AG09309 (cell line): ENCODE results near the gene LRRC71.
A peak's percentile ranks its signal among the peaks of the same experiment; 100 is the strongest.

Experiments
- DNase-seq: peaks from one replicate; pipeline ENCODE4 v3.0.0-alpha.2; 2010; ENCODE audit warnings: low read depth
- H3K4me3 ChIP-seq: 2 replicates; pipeline ENCODE4 v1.5.1; 2011; ENCODE audit warnings: mild to moderate bottlenecking, low read depth, low read length, moderate library complexity; ENCODE audit not compliant: control insufficient read depth
- CTCF ChIP-seq: IDR thresholded peaks from 2 replicates; pipeline ENCODE4 v1.5.1; 2011; ENCODE audit warnings: mild to moderate bottlenecking, low read depth, low read length, inconsistent platforms; ENCODE audit not compliant: insufficient read depth, control insufficient read depth; ENCODE audit errors: missing control alignments

LRRC71 gene

GRCh38 chr1:156945881-156946661 lies 25.6 kb downstream of the LRRC71 start:
- TF ChIP-seq CTCF, result no peak
- no peak for DNase-seq
- no peak overlapping the region for H3K4me3 ChIP-seq

- TF ChIP-seq CTCF, result no peak
These were observed 26.7 kb downstream of the LRRC71 start for GRCh38 chr1:156947127-156947526.

DNA sequence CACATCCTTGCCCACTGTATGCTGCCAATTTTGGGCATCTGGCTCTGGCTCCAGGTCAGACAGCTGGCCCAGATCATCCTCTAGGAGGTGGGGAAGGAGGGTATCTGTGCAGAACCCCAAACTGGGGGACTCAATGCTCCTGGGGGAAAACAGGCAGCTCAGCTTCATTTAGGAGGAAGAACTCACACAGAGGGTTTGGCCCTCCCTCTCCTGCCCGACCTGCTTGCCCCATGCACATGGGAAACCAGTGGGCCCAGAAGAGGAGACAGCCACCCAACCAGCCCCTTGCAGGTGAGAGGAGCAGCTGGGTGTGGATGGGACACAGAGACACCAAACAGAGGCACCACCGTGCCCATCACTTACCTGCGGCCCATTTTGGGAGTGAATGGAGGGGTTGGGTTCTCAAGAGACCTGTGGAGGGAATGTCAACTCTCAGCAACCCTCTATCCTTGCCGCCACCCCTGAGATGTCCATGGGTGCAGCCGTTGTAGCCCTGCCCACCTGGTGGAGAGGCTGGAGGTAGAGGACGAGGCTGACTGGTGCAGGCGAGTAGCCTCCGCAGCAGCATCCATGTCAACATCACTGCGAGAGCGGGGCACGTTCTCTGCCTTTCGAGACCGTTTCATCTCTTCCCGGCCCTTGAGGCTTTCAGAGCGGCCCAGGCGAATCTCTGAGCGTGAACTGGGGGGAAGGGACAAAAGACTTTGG lies 27.5 kb downstream of the LRRC71 start:
- TF ChIP-seq CTCF, result no peak
- no peak overlapping the region for H3K4me3 ChIP-seq
- DNase-seq, result no peak

More at GRCh38 chr1:156947127-156947526, 26.7 kb downstream of the LRRC71 start:
- no peak overlapping the region for H3K4me3 ChIP-seq
- DNase-seq, result no peak

DNA sequence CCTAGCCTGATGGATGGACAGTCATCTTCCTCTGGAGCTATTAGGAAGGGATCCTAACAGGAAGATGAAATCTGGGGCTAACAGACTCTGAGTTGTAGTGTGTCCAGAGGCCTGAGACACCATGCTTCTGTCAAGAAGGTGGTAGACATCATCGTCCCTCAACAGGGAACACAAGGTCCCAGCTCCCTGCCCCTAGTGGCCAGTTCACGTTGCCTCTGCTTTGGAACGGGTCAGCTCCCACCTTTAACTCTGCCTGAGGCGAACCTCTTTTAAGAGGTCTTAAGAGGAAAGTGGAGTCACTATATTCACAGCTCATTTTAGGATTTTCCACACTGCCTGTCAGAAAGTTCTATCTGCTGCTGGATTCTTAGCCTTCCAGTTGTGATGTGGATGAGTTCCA lies 28.3 kb downstream of the LRRC71 start:
- H3K4me3 ChIP-seq, result no peak overlapping the region
- TF ChIP-seq CTCF, result peak; percentile 15
- no peak for DNase-seq

- H3K4me3 ChIP-seq, result no peak overlapping the region
- no peak for TF ChIP-seq CTCF
- DNase-seq, result no peak
These were observed 28.7 kb downstream of the LRRC71 start for GRCh38 chr1:156949127-156949526.

DNA sequence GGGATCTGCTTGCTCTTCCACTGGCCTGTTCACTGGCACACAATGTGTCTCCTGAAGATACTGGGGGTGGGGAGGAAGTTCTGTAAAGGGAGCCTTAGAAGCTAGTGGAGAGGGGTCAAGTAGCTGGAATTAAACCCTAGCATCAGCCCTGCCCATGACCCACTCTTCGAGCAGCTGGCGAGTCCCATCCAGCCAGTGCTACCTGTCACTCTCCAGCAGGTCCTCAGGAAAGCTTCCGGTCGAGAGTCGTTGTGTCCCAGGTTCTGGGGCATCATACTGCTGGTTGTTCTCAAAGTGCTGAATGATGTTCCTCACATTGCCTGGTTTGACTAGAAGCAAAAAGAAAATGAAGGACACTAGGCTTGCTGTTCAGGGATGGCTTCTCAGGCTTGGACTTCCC lies 30.9 kb downstream of the LRRC71 start:
- H3K4me3 ChIP-seq, result no peak overlapping the region
- no peak for TF ChIP-seq CTCF
- DNase-seq, result no peak

DNA sequence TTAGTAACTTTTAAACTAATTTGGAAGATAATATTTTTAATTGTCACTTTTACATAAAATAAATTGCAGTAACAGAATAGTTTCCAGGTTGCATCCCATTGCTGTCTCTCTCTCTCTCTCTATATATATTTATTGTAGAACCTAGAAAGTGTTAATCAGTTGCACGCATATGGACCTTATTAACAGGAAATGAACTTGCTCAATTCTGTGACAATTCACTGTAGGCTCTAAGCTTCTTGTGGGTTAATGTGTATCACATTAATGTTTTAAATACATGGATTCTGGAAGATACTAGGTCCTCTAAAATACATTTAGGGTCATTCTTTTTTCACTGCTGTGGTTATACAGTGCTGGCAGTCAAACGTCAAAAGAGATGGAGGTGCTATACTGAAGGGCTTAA lies 33.1 kb downstream of the LRRC71 start:
- no peak for DNase-seq
- TF ChIP-seq CTCF, result no peak
- no peak overlapping the region for H3K4me3 ChIP-seq
